EH (cell line): ENCODE measurements around the gene LRFN2.

Experiments used
- DNase-seq: peaks from one replicate; pipeline ENCODE4 v3.0.0-alpha.2; 2015; ENCODE audit warnings: low read depth

Gene LRFN2

GRCh38 chr6:40543776-40544175 lies 43.4 kb downstream of the LRFN2 start:
- DNase-seq = no peak

DNA sequence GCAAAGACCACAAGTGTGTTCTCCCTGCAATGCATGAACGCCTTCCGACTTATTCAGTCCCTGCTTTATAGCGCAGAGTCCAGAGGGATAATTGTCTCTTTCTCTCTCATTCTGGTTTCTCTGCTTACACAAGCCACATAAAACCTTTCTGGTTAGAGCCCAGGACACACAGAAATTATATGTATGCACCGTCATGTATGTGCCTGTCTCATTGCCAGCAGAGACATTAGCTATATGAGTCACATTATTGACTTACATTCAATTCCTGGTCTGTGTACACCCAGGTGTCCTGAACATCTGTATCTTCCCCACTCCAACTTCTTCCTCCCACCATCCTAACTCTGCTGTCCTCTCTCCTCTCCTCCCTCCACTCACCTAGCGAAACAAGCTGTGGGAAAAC lies 44.0 kb downstream of the LRFN2 start:
- no peak for DNase-seq

DNA sequence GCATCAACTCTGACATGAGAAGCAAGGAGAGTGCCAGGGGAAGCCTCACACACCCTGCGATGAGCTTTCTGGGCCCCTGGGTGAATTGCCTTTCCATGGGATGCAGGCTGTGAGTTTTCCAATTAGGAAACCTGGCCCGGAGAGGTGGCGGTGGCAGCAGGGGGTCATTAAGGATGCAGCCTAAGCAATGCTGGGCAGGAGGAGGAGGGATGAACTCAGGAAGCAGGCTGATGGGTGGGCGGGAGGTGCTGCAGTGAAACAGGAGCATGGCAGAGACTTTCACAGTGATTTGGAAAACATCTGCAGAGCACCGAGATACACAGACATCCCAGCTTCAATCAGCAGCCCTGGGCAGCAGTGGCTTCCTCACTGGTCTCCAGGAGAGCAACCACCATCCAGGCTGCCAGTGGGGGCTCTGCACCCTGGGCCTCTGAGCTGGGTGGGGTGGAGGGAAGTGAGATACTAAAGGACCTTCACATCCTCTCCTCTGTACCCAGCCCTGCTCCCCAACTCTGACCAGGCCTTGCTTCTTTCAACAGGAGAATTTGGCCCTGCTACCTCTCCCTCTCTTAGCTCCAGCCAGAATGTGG lies 44.9 kb downstream of the LRFN2 start:
- no peak for DNase-seq

DNA sequence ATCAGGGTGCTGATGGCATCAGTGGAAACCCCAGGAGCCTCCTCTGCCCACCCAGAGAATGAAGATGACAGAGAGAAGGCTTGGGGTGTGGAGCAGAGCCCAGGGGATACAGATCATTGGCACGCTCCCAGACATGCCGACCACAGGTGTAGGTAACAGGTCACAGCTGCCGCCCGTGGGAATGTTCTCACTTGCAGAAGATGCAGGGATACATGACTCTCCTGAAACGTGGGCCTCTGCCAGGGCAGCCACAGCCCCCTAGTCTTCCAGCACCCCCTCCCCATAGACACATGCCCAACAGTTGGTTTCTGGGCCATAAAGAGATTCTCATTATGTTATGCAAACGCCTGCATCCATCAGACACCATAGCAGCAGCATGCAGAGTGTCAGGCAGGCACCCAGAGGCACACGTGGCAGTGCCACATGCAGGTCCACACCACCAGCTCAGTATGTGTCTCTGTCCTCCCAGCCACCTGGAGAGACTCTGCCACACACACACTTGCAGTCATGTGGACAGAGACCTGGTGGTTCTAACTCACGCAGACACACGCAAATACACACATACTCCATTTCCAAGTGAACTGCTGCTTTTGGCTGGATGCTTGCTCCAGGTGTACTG lies 45.5 kb downstream of the LRFN2 start:
- no peak for DNase-seq

DNA sequence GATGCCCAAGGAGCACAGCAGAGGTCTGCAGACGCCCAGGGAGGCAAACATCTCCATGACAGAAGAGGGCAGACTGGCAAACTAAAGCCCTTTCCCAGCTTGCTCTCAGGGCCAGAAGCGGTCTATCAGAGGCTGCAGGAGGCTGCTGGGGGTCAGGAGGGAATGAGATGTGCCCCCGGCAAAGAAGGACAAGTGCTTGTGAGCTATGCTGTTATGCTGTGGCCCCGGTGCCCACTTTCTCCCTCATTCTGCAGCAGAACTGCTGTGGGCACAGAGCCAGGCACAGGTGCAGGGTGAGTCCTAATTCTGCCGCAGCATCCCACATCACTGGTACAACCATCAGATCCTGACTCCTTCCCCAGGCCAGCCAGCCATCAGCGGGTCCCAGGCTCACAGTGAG lies 46.4 kb downstream of the LRFN2 start:
- DNase-seq = no peak

DNA sequence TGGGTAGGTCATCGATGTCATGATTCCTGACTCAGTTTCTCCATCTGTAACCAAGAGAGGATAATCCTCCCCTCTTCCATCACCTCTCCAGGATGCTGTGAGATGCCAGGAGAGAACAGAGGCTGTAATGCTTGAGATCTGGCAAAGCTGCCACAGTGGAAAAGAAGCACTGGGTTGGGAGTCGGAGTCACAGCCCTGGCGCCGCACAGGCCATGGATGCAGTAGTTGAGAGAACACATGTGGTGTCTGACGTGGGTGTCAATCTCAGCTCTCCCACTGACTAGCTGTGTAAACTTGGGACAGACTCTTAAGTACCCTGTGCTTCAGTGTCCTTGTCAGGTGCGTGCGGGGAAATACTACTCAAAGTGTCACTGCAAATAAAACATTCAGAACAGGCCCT lies 47.3 kb downstream of the LRFN2 start:
- no peak for DNase-seq

- DNase-seq = no peak
Observed at GRCh38 chr6:40538556-40538955, 48.6 kb downstream of the LRFN2 start.

GRCh38 chr6:40537446-40537845 lies 49.7 kb downstream of the LRFN2 start:
- no peak for DNase-seq

DNA sequence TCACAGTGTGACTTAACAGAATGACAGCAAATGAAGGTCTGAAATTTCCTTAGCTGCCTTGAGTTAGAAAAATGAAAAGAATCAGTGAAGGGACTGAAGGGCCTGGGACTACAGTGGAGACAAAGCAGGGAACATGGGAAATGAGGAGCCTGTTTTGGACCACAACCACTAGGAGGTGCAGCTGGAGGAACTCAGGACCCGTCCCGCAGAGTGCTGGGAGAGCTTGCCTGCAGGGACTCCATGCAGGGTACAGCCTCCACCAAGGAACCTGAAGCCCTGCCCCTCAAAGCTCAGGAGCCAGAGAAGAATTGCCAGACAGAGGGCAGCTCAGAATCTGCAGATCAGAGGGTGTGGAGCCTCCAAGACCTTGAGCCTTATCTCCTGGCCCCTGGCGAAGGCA lies 50.7 kb downstream of the LRFN2 start:
- peak; percentile 2 for DNase-seq

- no peak for DNase-seq
Observed at GRCh38 chr6:40535819-40536380, 51.3 kb downstream of the LRFN2 start.

- DNase-seq = no peak
Observed at GRCh38 chr6:40535110-40535818, 51.9 kb downstream of the LRFN2 start.

DNA sequence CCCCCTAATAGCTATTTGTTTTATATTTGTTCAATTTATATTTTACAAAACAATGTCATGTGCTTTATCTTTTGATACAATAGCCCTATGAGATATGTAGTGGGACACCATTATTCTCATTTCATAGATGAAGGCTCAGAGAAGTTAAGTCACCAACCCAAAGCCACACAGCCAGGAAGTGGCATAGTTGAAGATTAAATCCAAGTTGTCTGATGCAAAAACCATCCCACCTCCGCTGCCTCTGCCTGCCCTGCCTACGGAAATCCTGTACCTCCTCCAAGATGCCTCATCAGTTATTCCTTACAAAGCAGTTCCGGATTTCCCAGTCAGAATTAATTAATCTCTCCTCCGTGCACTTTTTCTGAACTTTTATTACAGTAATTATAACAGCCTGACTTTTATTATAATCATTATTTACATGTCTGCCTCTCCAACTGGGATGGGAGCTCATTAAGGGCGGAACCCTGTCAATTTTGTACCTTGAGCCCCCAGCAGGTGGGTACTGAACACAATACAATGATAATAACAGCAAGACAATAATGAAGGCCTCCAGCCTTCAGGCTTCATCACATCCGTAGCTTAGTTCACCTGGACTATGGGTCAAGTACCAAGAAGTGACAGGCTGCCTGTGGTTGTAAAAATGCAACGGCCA lies 54.7 kb downstream of the LRFN2 start:
- no peak for DNase-seq

DNA sequence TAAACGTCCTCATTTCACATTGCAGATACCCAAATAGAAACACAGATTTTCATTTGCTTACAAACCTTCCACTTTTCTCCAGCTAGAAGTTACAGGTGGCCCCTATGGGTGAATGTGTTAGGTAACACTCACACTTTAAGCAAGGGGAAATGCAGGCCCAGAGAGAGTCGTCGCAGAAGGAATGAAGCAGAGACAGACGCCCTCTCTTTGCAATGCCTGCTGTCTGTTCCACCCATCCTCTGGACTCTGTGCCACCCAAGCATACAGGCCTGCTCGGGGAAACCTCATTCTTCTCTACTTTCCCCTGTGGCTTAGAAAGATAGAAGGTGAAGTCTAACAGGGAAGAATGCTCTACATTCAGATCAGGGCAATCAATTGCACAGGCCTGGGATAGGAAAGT lies 57.2 kb downstream of the LRFN2 start:
- DNase-seq = no peak

DNA sequence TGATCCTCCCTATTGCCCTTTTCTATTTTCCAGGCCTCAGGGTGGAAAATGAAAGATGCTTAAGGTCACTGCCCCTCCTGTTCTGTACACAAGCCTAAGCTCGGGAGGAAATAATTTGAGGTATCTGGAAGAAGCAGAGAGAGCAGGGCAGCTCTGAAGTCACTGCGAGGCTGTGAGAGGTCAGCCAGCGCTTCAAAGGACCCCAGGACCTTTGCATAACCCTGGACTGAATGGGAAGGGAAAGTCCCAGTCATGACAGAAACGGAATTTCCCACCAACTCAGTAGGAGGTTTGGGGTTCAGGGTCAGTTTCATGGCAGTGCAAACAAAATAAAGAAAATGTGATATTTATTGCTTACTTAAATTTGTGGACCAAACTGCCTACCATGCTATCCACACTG lies 58.1 kb downstream of the LRFN2 start:
- DNase-seq = no peak

- no peak for DNase-seq
Observed at GRCh38 chr6:40528051-40528450, 59.1 kb downstream of the LRFN2 start.

GRCh38 chr6:40526036-40526435 lies 61.1 kb downstream of the LRFN2 start:
- DNase-seq = no peak

GRCh38 chr6:40524797-40525585 lies 62.2 kb downstream of the LRFN2 start:
- no peak for DNase-seq

DNA sequence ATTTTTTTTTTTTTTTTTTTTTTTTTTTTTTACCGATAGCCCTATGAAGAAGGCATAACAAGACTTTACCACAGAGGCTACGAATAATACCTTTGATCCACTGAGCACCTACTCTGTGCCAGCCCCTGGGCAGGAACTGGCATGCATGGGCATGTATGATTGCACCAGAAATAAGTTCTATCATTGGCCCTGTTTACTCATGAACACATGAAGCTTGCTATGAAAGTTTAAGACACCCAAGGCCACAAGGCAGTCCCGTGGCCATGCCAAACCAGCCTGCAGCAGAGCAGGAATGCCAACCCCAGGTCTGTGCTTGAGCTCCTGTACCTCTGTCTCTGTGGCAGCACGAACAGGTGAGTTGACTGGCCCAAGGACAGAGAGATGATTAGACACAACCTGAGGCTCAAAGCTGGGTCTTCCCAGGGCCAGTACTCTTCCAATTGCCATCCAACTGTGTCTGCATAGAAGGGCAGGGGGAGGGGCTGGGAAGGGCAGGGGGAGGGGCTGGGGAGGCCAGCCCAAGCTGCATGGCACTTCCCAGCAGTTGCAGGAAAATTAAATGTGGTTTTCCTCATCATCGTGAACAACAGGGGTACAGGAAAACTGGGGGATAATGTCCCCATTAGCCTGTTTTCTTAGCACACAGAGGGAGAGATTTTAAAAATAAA lies 63.5 kb downstream of the LRFN2 start:
- no peak for DNase-seq

DNA sequence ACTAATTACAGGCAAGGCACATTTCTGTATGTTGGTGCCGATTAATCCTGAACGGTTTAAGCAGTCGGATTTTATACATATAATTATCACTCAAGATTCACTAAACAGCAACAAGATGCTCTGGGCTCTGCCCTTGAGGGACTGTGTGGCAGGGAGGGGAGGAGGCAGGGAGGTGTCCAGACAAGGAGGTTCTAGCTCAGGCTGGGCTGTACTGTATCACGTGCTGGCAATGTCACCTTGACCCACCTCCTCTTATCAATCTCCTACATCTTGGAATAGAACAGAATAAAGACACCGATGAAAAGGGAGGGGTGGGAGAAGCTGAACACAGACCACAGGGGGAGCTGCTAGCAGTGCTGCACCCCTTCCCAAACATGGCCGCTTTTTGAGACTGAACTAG lies 65.7 kb downstream of the LRFN2 start:
- DNase-seq = no peak

DNA sequence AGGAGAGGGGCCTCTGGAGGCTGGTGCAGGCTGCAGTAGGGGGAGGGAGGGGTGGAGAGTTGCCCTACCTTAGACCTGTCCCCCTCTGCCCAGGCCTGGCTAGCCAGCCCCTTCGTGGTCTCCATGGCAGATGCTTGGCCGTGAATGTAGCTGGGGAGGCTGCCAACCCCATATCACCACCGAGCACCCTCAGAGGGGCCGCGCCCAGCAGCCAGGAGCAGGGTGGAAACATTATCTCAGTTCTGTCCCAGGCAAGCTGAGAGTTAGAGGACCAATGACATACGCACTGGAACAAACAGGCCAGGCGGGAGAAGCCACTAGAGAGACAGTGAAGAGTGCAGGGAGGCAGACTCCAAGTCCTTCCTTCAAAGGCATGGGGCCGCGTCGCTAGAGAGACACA lies 66.5 kb downstream of the LRFN2 start:
- DNase-seq = no peak

GRCh38 chr6:40520084-40520483 lies 67.1 kb downstream of the LRFN2 start:
- no peak for DNase-seq

- no peak for DNase-seq
Observed at GRCh38 chr6:40517654-40518053, 69.5 kb downstream of the LRFN2 start.
